Frontal cortex (tissue), 4 donors: ENCODE measurements around the gene ZNF91. TPM values are rescaled to one million over a fixed set of nuclear protein-coding genes. Genes with fewer than 3 reads are reported as not detected.
A peak's percentile ranks its signal among the peaks of the same experiment; 100 is the strongest.
"Not testable (repeated sequence)": the region's sequence is repeated elsewhere in the genome, so short reads cannot be mapped to it uniquely, and the experiment has no call there.

Experiments used
- DNase-seq, 2 donors: peaks; one replicate each; pipeline ENCODE4 v3.0.0; 2012; ENCODE audit warnings: low spot score in 2 of 2
- FAIRE-seq: peaks from 2 replicates; lab custom pipeline; 2012; peaks lifted over from hg19 to GRCh38; lab: Jason Lieb, UNC
- total RNA-seq: library from RNA; depleted of rRNA; stranded (reverse); fragments of >200 nt; gene quantifications from one replicate; pipeline ENCODE4 v1.2.3, GENCODE V29; 2014
- donor health status: control.
- donor health status: control.
- donor health status: control.

Gene ZNF91
- total RNA-seq, 1 donor from 2014 or later = 624 TPM

- DNase-seq (no peak), FAIRE-seq (no peak)
These were observed 5.9 kb upstream of the ZNF91 start for GRCh38 chr19:23401086-23401610.

- FAIRE-seq (no peak), DNase-seq (no peak)
These were observed 4.2 kb upstream of the ZNF91 start for GRCh38 chr19:23399443-23399842.

GRCh38 chr19:23395722-23396117, 449 bp upstream of the ZNF91 start:
- not testable (repeated sequence) for DNase-seq, FAIRE-seq

- no peak for DNase-seq
- FAIRE-seq = no peak
These were observed 760 bp downstream of the ZNF91 start for GRCh38 chr19:23394511-23394910.

- FAIRE-seq (no peak), DNase-seq (no peak)
These were observed 2.1 kb downstream of the ZNF91 start for GRCh38 chr19:23393121-23393520.

- DNase-seq (no peak), FAIRE-seq (no peak)
These were observed 4.0 kb downstream of the ZNF91 start for GRCh38 chr19:23391236-23391635.

GRCh38 chr19:23385404-23385803, 9.9 kb downstream of the ZNF91 start:
- DNase-seq (no peak), FAIRE-seq (no peak)

GRCh38 chr19:23384858-23385257, 10.4 kb downstream of the ZNF91 start:
- no peak for FAIRE-seq
- no peak for DNase-seq

- FAIRE-seq (no peak), DNase-seq (no peak)
These were observed 11.1 kb downstream of the ZNF91 start for GRCh38 chr19:23384166-23384565.

- FAIRE-seq (no peak), DNase-seq (no peak)
These were observed 12.3 kb downstream of the ZNF91 start for GRCh38 chr19:23382955-23383354.

- DNase-seq (no peak), FAIRE-seq (peak; percentile 66)
These were observed 14.2 kb downstream of the ZNF91 start for GRCh38 chr19:23381114-23381513.

- not testable (repeated sequence) for DNase-seq, FAIRE-seq
These were observed 15.6 kb downstream of the ZNF91 start for GRCh38 chr19:23379671-23380070.

GRCh38 chr19:23378948-23379347, 16.3 kb downstream of the ZNF91 start:
- FAIRE-seq (no peak), DNase-seq (no peak)

GRCh38 chr19:23377276-23377675, 18.0 kb downstream of the ZNF91 start:
- FAIRE-seq = no peak
- DNase-seq = no peak

GRCh38 chr19:23366437-23366836, 28.8 kb downstream of the ZNF91 start:
- FAIRE-seq (no peak), DNase-seq (no peak)

GRCh38 chr19:23366031-23366430, 29.2 kb downstream of the ZNF91 start:
- FAIRE-seq, DNase-seq: not testable (repeated sequence)

- FAIRE-seq = no peak
These were observed 30.0 kb downstream of the ZNF91 start for GRCh38 chr19:23365222-23365621.

GRCh38 chr19:23361843-23362242, 33.4 kb downstream of the ZNF91 start:
- not testable (repeated sequence) for DNase-seq, FAIRE-seq

More at GRCh38 chr19:23365222-23365621, 30.0 kb downstream of the ZNF91 start:
- DNase-seq = no peak

- no peak for DNase-seq
- no peak for FAIRE-seq
These were observed 43.5 kb downstream of the ZNF91 start for GRCh38 chr19:23351806-23352205.

- no peak for DNase-seq
- FAIRE-seq = no peak
These were observed 48.6 kb downstream of the ZNF91 start for GRCh38 chr19:23346696-23347095.

- no peak for DNase-seq
- no peak for FAIRE-seq
These were observed 49.4 kb downstream of the ZNF91 start for GRCh38 chr19:23345838-23346237.

- DNase-seq (no peak), FAIRE-seq (no peak)
These were observed 51.7 kb downstream of the ZNF91 start for GRCh38 chr19:23343434-23344010.
